WERI-Rb-1 (cell line): Measurements from ENCODE around the gene ASCC1.
"Not testable (repeated sequence)": the region's sequence is repeated elsewhere in the genome, so short reads cannot be mapped to it uniquely, and the experiment has no call there.

ENCODE experiments used
- DNase-seq: peaks from one replicate; pipeline ENCODE4 v3.0.0-alpha.2; 2020
- H3K27ac ChIP-seq: fragments of 250-450 bp; sonication (Bioruptor Pico); 2 replicates; pipeline ENCODE4 v1.5.1; 2020; ENCODE audit warnings: mild to moderate bottlenecking, moderate library complexity
- H3K27me3 ChIP-seq: fragments of 250-450 bp; sonication (Bioruptor Pico); 2 replicates; pipeline ENCODE4 v1.5.1; 2021; ENCODE audit warnings: mild to moderate bottlenecking, low read depth, moderate library complexity; ENCODE audit not compliant: insufficient read depth, severe bottlenecking
- H3K36me3 ChIP-seq: fragments of 250-450 bp; sonication (Bioruptor Pico); 2 replicates; pipeline ENCODE4 v1.5.1; 2020; ENCODE audit warnings: mild to moderate bottlenecking, moderate library complexity
- H3K4me3 ChIP-seq: 2 replicates; pipeline ENCODE4 v1.5.1; 2011; ENCODE audit warnings: low read depth, mild to moderate bottlenecking, control low read depth, low read length
- H3K9me3 ChIP-seq: fragments of 250-450 bp; sonication (Bioruptor Pico); 2 replicates; pipeline ENCODE4 v1.5.1; 2021; ENCODE audit warnings: mild to moderate bottlenecking, moderate library complexity; ENCODE audit not compliant: severe bottlenecking
- TF ChIP-seq, protein P1 (sequence below): IDR thresholded peaks from 2 replicates; pipeline ENCODE4 v1.5.1; 2011; ENCODE audit warnings: low read depth, mild to moderate bottlenecking, control low read depth, inconsistent platforms, low read length

The ASCC1 gene

DNA sequence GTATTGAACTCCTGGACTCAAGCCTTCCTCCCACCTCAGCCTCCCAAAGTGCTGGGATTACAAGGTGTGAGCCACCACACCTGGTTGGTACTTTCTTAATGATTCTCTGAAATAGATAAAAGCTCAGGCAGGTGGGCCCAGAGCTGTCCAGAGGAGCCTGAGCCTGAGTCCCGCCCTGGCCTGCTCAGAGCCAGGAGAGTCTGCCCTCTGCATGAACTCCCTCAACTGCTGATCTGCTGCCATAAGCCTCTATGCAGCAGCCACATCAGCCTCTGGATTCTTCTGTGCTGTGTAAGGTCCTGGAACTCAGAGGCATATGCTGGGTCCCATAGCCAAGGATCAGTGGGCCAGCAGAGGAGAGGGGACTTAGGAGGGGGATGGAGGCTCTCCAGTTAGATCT lies 34.6 kb upstream of the ASCC1 start:
- Histone ChIP-seq H3K9me3 (no peaks in the 10 kb centered on the region), H3K27ac (no peak overlapping the region), H3K36me3 (no peaks in the 10 kb centered on the region), H3K27me3 (no peaks in the 10 kb centered on the region), H3K4me3 (no peak overlapping the region)
- TF ChIP-seq, protein P1, sequence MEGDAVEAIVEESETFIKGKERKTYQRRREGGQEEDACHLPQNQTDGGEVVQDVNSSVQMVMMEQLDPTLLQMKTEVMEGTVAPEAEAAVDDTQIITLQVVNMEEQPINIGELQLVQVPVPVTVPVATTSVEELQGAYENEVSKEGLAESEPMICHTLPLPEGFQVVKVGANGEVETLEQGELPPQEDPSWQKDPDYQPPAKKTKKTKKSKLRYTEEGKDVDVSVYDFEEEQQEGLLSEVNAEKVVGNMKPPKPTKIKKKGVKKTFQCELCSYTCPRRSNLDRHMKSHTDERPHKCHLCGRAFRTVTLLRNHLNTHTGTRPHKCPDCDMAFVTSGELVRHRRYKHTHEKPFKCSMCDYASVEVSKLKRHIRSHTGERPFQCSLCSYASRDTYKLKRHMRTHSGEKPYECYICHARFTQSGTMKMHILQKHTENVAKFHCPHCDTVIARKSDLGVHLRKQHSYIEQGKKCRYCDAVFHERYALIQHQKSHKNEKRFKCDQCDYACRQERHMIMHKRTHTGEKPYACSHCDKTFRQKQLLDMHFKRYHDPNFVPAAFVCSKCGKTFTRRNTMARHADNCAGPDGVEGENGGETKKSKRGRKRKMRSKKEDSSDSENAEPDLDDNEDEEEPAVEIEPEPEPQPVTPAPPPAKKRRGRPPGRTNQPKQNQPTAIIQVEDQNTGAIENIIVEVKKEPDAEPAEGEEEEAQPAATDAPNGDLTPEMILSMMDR, result no peak
- DNase-seq, result peak; percentile 51

DNA sequence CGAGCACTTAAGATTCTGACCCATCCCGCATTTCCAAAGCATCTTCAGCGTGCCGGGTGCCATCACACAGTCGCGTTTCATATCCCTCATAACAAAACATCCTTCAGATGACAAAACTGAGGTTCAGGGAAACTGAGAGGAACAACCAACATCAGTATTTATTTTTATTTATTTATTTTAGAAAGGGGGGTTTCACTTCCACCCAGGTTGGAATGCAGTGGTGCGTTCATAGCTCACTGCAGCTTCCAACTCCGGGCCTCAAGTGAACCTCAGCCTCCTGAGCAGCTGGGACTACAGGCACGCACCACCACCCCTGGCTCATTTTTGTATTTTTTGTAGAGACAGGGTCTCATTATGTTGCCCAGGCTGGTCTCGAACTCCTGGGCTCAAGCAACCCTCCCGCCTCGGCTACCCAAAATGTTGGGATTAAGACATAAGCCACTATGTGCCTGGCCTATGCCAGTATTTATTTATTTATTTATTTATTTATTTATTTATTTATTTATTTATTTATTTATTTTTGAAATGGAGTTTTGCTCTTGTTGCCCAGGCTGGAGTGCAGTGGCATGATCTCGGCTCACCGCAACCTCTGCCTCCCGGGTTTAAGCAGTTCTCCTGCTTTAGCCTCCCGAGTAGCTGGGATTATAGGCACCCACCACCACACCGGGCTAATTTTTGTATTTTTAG lies 33.2 kb upstream of the ASCC1 start:
- not testable (repeated sequence) for H3K4me3 ChIP-seq, H3K27ac ChIP-seq

DNA sequence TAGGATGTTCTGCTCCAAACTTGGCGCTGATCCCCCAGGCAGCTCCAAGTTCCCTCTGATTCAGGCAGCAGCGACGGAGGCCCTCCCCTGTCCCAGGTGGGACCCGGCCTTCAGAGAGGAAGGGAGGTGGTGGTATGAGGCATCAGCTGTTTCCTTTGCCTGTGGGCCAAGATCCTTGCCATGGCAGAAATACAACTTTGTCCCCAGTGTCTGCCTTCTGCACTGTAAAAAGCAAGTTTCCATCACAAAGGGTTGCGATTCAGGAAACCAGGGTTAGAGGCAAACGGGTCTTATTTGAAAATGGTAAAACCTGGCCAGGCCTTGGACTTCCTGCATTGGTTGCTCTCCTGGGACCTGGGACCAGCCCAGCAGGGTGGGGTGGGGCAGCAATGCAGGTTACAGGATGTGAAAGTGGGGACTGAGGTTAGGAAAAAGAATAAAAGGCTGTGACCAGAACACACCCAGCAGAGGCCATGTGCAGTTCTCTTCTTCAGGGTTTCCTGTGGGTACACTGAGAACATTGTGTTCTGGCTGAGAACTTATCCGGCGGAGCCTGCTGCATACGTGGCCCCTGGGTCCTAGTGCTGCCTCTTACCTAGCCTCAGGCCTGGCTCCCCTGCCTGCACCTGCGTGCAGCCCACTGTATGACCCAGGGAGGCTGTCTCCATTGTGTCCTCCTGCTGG lies 32.5 kb upstream of the ASCC1 start:
- no peak for DNase-seq
- TF ChIP-seq, protein P1, result no peak
- Histone ChIP-seq H3K27me3 (no peaks in the 10 kb centered on the region), H3K36me3 (no peaks in the 10 kb centered on the region), H3K9me3 (no peaks in the 10 kb centered on the region), H3K4me3 (no peak overlapping the region), H3K27ac (no peak overlapping the region)

More for the DNA sequence above, 33.2 kb upstream of the ASCC1 start:
- H3K9me3 ChIP-seq, DNase-seq, H3K27me3 ChIP-seq, H3K36me3 ChIP-seq: not testable (repeated sequence)

DNA sequence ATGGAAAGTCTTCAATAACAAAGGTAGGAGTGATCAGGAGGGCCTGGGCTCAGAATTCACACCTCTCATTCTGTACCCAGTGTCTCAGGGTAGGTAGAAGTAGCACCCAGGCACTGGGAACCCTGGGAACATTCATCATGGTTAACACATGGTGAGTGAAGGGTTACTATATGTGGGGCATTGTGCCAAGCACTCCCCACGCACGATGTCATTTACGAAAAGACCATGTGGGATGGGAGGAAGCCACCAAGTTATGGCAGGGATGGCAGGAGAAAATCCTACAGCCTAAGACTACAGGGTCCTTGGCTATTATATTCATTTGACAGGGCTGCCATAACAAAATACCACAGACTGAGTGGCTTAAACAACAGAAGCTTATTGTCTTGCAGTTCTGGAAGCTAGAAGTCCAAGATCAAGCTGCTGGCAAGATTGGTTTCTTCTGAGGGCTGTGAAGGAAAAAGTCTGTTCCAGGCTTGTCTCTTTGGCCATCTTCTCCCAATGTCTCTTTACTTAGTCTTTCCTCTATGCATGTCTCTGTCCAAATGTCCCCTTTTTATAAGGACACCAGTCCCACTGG lies 30.0 kb upstream of the ASCC1 start:
- H3K27me3 ChIP-seq, result no peaks in the 10 kb centered on the region
- TF ChIP-seq, protein P1, result no peak
- no peak for DNase-seq
- no peak overlapping the region for H3K4me3 ChIP-seq
- no peaks in the 10 kb centered on the region for H3K36me3 ChIP-seq
- H3K27ac ChIP-seq, result no peak overlapping the region
- no peaks in the 10 kb centered on the region for H3K9me3 ChIP-seq

DNA sequence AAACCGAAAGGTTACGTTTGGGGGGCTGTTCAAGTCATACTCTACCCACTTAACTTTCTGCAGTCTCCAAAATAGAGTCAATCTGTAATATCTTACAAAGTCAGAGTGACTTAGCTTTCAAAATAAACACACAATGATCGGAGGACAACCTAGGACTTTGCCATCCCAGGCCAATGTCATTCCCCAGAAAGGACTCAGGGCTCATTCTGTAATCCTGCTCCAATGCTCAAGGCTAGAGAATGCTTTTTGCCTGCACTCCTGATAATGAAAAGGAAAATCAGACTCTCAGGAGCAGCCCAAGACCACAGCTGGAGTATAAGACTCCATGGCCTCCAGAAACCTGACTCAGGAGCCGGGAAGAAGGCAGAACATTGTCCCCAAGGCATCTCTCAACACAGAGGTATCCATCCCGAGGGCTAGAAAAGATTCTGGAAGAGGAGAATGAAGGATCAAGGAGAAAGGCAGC lies 28.5 kb upstream of the ASCC1 start:
- Histone ChIP-seq H3K9me3 (no peaks in the 10 kb centered on the region), H3K27ac (no peak overlapping the region), H3K4me3 (no peak overlapping the region), H3K36me3 (no peaks in the 10 kb centered on the region), H3K27me3 (no peaks in the 10 kb centered on the region)
- TF ChIP-seq, protein P1, result no peak
- DNase-seq, result no peak

DNA sequence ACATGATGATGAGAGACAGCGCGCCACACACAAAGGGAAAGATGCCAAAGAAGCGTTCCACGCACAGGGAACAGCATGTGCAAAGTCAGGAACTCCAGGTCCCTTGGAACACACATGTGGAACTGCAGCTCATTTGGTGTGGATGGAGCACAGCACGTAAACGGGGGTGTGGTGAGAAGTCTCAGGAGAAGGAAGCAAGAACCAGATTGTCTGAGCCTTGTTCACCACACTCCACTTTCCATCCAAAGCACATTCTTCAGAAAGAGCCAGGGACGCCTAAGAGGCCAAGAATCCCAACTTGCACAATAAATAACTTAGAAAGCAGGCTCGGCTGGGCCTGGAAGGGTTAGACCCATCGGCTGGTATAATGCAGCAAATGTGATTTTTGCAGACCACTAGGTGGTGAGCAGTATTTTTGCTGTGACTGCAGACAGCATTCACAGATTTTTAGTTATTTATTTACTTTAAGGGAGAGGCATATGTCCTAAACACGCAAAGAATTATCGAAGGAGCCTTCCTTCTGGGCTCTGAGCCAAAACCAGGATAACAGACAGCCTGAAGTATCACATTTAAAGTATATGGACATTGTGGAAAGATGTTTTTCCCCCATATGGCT lies 27.9 kb upstream of the ASCC1 start:
- TF ChIP-seq, protein P1, result no peak
- no peak overlapping the region for H3K27ac ChIP-seq
- H3K36me3 ChIP-seq, result no peaks in the 10 kb centered on the region
- H3K9me3 ChIP-seq, result no peaks in the 10 kb centered on the region
- no peak for DNase-seq
- H3K27me3 ChIP-seq, result no peaks in the 10 kb centered on the region
- H3K4me3 ChIP-seq, result no peak overlapping the region
